Measurements from ENCODE around the gene AGBL4.

AGBL4 gene

GRCh38 chr1:48932366-48932765, 1091.4 kb downstream of the AGBL4 start:
- no peak for DNase-seq

GRCh38 chr1:48931506-48932192, 1092.1 kb downstream of the AGBL4 start:
- DNase-seq = no peak

- DNase-seq = no peak
These were observed 1093.7 kb downstream of the AGBL4 start for GRCh38 chr1:48930011-48930410.

GRCh38 chr1:48924099-48924498, 1099.7 kb downstream of the AGBL4 start:
- no peak for DNase-seq

GRCh38 chr1:48923116-48923515, 1100.6 kb downstream of the AGBL4 start:
- no peak for DNase-seq

GRCh38 chr1:48920851-48921250, 1102.9 kb downstream of the AGBL4 start:
- no peak for DNase-seq

- no peak for DNase-seq
These were observed 1105.7 kb downstream of the AGBL4 start for GRCh38 chr1:48917901-48918603.

GRCh38 chr1:48917070-48917454, 1106.7 kb downstream of the AGBL4 start:
- DNase-seq = no peak

- no peak for DNase-seq
These were observed 1107.4 kb downstream of the AGBL4 start for GRCh38 chr1:48916130-48917069.

- no peak for DNase-seq
These were observed 1115.1 kb downstream of the AGBL4 start for GRCh38 chr1:48908606-48909005.

- no peak for DNase-seq
These were observed 1117.0 kb downstream of the AGBL4 start for GRCh38 chr1:48906729-48907128.

- DNase-seq = no peak
These were observed 1117.6 kb downstream of the AGBL4 start for GRCh38 chr1:48906164-48906563.

GRCh38 chr1:48903291-48903690, 1120.5 kb downstream of the AGBL4 start:
- DNase-seq = no peak

GRCh38 chr1:48898894-48899293, 1124.9 kb downstream of the AGBL4 start:
- DNase-seq = no peak

- DNase-seq = no peak
These were observed 1134.1 kb downstream of the AGBL4 start for GRCh38 chr1:48889615-48890014.

- DNase-seq = no peak
These were observed 1134.7 kb downstream of the AGBL4 start for GRCh38 chr1:48889082-48889481.

- no peak for DNase-seq
These were observed 1136.0 kb downstream of the AGBL4 start for GRCh38 chr1:48887796-48888195.

- DNase-seq = no peak
These were observed 1141.7 kb downstream of the AGBL4 start for GRCh38 chr1:48882020-48882419.

GRCh38 chr1:48878191-48878940, 1145.4 kb downstream of the AGBL4 start:
- no peak for DNase-seq

GRCh38 chr1:48876330-48876785, 1147.4 kb downstream of the AGBL4 start:
- no peak for DNase-seq

GRCh38 chr1:48875552-48876329, 1148.0 kb downstream of the AGBL4 start:
- DNase-seq = no peak

GRCh38 chr1:48873944-48874343, 1149.8 kb downstream of the AGBL4 start:
- DNase-seq = no peak

All from NK-92 treated with Interleukin-12 subunit alpha and Interleukin-12 subunit beta, amount 100 ng/mL, for 24 hours (cell line).